Neural cell (in vitro differentiated cells): ENCODE results near the gene IQCM. TPM values are rescaled to one million over a fixed set of nuclear protein-coding genes. Genes with fewer than 3 reads are reported as not detected.

Source experiments
- H2AFZ ChIP-seq: fragments of 200-600, 300-800 bp; sonication (generic), shearing (Covaris generic); 2 replicates; pipeline ENCODE4 v1.6.0; 2014; ENCODE audit warnings: low read depth, mild to moderate bottlenecking, antibody characterized with exemption, low read length, moderate library complexity
- H3F3A ChIP-seq: fragments of 200-600 bp; shearing (Covaris generic); 2 replicates; pipeline ENCODE4 v1.6.1; 2016; ENCODE audit warnings: mild to moderate bottlenecking, moderate library complexity, mixed read lengths, antibody characterized with exemption, low read length; ENCODE audit not compliant: insufficient read depth, poor library complexity, severe bottlenecking
- H3K27ac ChIP-seq: fragments of 200-600, 300-800 bp; sonication (generic), shearing (Covaris generic); 2 replicates; pipeline ENCODE4 v1.5.1; 2014; ENCODE audit warnings: mild to moderate bottlenecking, low read length, moderate library complexity
- H3K27me3 ChIP-seq: fragments of 300-800, 200-600 bp; sonication (generic), shearing (Covaris generic); 2 replicates; pipeline ENCODE4 v1.6.0; 2014; ENCODE audit warnings: mild to moderate bottlenecking, low read depth, low read length, moderate library complexity; ENCODE audit not compliant: insufficient read depth
- H3K36me3 ChIP-seq: fragments of 300-800, 200-600 bp; sonication (generic), shearing (Covaris generic); 2 replicates; pipeline ENCODE4 v1.5.1; 2014; ENCODE audit warnings: mild to moderate bottlenecking, antibody characterized with exemption, low read length, moderate library complexity; ENCODE audit not compliant: insufficient read depth
- H3K4me2 ChIP-seq: fragments of 300-800, 200-600 bp; sonication (generic), shearing (Covaris generic); 2 replicates; pipeline ENCODE4 v1.6.0; 2014; ENCODE audit warnings: mild to moderate bottlenecking, low read length
- H3K4me3 ChIP-seq: fragments of 300-800, 200-600 bp; sonication (generic), shearing (Covaris generic); 2 replicates; pipeline ENCODE4 v1.5.1; 2014; ENCODE audit warnings: mild to moderate bottlenecking, low read length, moderate library complexity
- H3K79me2 ChIP-seq: fragments of 200-600 bp; shearing (Covaris generic); replicated peaks from 2 replicates; pipeline ENCODE4 v1.6.0; 2014; ENCODE audit warnings: mild to moderate bottlenecking, low read length, moderate library complexity; ENCODE audit not compliant: insufficient read depth
- H3K9ac ChIP-seq: fragments of 300-800, 200-600 bp; sonication (generic), shearing (Covaris generic); 2 replicates; pipeline ENCODE4 v1.6.1; 2016; ENCODE audit warnings: mild to moderate bottlenecking, low read length, mixed read lengths
- H3K9me2 ChIP-seq: fragments of 200-600 bp; shearing (Covaris generic); 2 replicates; pipeline ENCODE4 v1.6.1; 2016; ENCODE audit warnings: mild to moderate bottlenecking, low read length, mixed read lengths; ENCODE audit not compliant: insufficient read depth
- H3K9me3 ChIP-seq: fragments of 200-600, 300-800 bp; sonication (generic), shearing (Covaris generic); 2 replicates; pipeline ENCODE4 v1.6.1; 2016; ENCODE audit warnings: mild to moderate bottlenecking, mixed run types, low read length, moderate library complexity, mixed read lengths
- H4K20me1 ChIP-seq: fragments of 200-600 bp; shearing (Covaris generic); 2 replicates; pipeline ENCODE4 v1.6.1; 2016; ENCODE audit warnings: mild to moderate bottlenecking, mixed run types; ENCODE audit not compliant: insufficient read depth
- EP300 ChIP-seq: fragments of 450-650 bp; conservative IDR thresholded peaks from 2 replicates; pipeline ENCODE4 v1.6.1; 2014; ENCODE audit warnings: antibody characterized with exemption, mild to moderate bottlenecking, moderate library complexity; ENCODE audit not compliant: poor library complexity, severe bottlenecking
- EZH2 ChIP-seq: fragments of 200-600, 300-800 bp; shearing (Covaris generic), sonication (generic); IDR thresholded peaks from 2 replicates; pipeline ENCODE4 v1.6.1; 2014; ENCODE audit warnings: antibody characterized with exemption, low read length, borderline replicate concordance, mild to moderate bottlenecking; ENCODE audit not compliant: insufficient read depth, poor library complexity, severe bottlenecking
- MXI1 ChIP-seq: fragments of 450-650 bp; conservative IDR thresholded peaks from 2 replicates; pipeline ENCODE4 v1.6.1; 2014; ENCODE audit warnings: antibody characterized with exemption, mild to moderate bottlenecking; ENCODE audit not compliant: poor library complexity, severe bottlenecking
- POLR2AphosphoS5 ChIP-seq: IDR thresholded peaks from 2 replicates; pipeline ENCODE4 v1.6.1; 2012
- RAD21 ChIP-seq: fragments of 450-650 bp; conservative IDR thresholded peaks from 2 replicates; pipeline ENCODE4 v1.6.1; 2014; ENCODE audit warnings: antibody characterized with exemption, mild to moderate bottlenecking, moderate library complexity
- SMC3 ChIP-seq: fragments of 450-650 bp; conservative IDR thresholded peaks from 2 replicates; pipeline ENCODE4 v1.6.1; 2014; ENCODE audit warnings: antibody characterized with exemption, mild to moderate bottlenecking, moderate library complexity; ENCODE audit not compliant: poor library complexity
- TAF1 ChIP-seq: IDR thresholded peaks from 2 replicates; pipeline ENCODE4 v1.6.1; 2012; ENCODE audit warnings: low read depth
- polyA plus RNA-seq: library from polyadenylated mRNA; depleted of rRNA; stranded (reverse); fragments of >200 nt; gene quantifications from 2 replicates; pipeline ENCODE4 v1.2.3, GENCODE V29; 2014
- TF ChIP-seq, protein P1 (sequence below): IDR thresholded peaks from 2 replicates; pipeline ENCODE4 v1.6.1; 2012; ENCODE audit warnings: borderline replicate concordance
- TF ChIP-seq, protein P2 (sequence below): fragments of 450-650 bp; IDR thresholded peaks from 2 replicates; pipeline ENCODE4 v1.5.1; 2014; ENCODE audit warnings: antibody characterized with exemption, mild to moderate bottlenecking, moderate library complexity; ENCODE audit not compliant: poor library complexity, severe bottlenecking

Gene IQCM
- polyA plus RNA-seq, 1 donor from 2014 or later, result not detected

GRCh38 chr4:149499726-149500125 lies 315.9 kb downstream of the IQCM start:
- no peak overlapping the region for H2AFZ ChIP-seq
- H3K36me3 ChIP-seq, result no peaks in the 10 kb centered on the region
- H3K9me3 ChIP-seq, result no peaks in the 10 kb centered on the region
- H3K4me2 ChIP-seq, result no peak overlapping the region
- no peak overlapping the region for H3K27ac ChIP-seq
- TF ChIP-seq EZH2 (no peak), MXI1 (no peak), POLR2AphosphoS5 (no peak), SMC3 (no peak), TAF1 (no peak), RAD21 (no peak), EP300 (no peak)
- TF ChIP-seq, protein P1, sequence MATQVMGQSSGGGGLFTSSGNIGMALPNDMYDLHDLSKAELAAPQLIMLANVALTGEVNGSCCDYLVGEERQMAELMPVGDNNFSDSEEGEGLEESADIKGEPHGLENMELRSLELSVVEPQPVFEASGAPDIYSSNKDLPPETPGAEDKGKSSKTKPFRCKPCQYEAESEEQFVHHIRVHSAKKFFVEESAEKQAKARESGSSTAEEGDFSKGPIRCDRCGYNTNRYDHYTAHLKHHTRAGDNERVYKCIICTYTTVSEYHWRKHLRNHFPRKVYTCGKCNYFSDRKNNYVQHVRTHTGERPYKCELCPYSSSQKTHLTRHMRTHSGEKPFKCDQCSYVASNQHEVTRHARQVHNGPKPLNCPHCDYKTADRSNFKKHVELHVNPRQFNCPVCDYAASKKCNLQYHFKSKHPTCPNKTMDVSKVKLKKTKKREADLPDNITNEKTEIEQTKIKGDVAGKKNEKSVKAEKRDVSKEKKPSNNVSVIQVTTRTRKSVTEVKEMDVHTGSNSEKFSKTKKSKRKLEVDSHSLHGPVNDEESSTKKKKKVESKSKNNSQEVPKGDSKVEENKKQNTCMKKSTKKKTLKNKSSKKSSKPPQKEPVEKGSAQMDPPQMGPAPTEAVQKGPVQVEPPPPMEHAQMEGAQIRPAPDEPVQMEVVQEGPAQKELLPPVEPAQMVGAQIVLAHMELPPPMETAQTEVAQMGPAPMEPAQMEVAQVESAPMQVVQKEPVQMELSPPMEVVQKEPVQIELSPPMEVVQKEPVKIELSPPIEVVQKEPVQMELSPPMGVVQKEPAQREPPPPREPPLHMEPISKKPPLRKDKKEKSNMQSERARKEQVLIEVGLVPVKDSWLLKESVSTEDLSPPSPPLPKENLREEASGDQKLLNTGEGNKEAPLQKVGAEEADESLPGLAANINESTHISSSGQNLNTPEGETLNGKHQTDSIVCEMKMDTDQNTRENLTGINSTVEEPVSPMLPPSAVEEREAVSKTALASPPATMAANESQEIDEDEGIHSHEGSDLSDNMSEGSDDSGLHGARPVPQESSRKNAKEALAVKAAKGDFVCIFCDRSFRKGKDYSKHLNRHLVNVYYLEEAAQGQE, result no peak
- TF ChIP-seq, protein P2, sequence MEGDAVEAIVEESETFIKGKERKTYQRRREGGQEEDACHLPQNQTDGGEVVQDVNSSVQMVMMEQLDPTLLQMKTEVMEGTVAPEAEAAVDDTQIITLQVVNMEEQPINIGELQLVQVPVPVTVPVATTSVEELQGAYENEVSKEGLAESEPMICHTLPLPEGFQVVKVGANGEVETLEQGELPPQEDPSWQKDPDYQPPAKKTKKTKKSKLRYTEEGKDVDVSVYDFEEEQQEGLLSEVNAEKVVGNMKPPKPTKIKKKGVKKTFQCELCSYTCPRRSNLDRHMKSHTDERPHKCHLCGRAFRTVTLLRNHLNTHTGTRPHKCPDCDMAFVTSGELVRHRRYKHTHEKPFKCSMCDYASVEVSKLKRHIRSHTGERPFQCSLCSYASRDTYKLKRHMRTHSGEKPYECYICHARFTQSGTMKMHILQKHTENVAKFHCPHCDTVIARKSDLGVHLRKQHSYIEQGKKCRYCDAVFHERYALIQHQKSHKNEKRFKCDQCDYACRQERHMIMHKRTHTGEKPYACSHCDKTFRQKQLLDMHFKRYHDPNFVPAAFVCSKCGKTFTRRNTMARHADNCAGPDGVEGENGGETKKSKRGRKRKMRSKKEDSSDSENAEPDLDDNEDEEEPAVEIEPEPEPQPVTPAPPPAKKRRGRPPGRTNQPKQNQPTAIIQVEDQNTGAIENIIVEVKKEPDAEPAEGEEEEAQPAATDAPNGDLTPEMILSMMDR, result no peak
- H3F3A ChIP-seq, result no peaks in the 10 kb centered on the region
- H3K9ac ChIP-seq, result no peak overlapping the region
- H3K9me2 ChIP-seq, result no peaks in the 10 kb centered on the region
- no peaks in the 10 kb centered on the region for H3K79me2 ChIP-seq
- H4K20me1 ChIP-seq, result no peaks in the 10 kb centered on the region
- H3K27me3 ChIP-seq, result no peaks in the 10 kb centered on the region
- no peak overlapping the region for H3K4me3 ChIP-seq

GRCh38 chr4:149498246-149498645 lies 317.4 kb downstream of the IQCM start:
- no peaks in the 10 kb centered on the region for H3K9me3 ChIP-seq
- TF ChIP-seq EP300, result no peak
- H3K27ac ChIP-seq, result no peak overlapping the region
- H3F3A ChIP-seq, result no peaks in the 10 kb centered on the region
- H3K79me2 ChIP-seq, result no peaks in the 10 kb centered on the region
- H3K4me2 ChIP-seq, result no peak overlapping the region
- H3K9ac ChIP-seq, result no peak overlapping the region
- no peak overlapping the region for H3K4me3 ChIP-seq
- no peaks in the 10 kb centered on the region for H3K27me3 ChIP-seq
- no peaks in the 10 kb centered on the region for H3K36me3 ChIP-seq
- H3K9me2 ChIP-seq, result no peaks in the 10 kb centered on the region
- H4K20me1 ChIP-seq, result no peaks in the 10 kb centered on the region
- H2AFZ ChIP-seq, result no peak overlapping the region

DNA sequence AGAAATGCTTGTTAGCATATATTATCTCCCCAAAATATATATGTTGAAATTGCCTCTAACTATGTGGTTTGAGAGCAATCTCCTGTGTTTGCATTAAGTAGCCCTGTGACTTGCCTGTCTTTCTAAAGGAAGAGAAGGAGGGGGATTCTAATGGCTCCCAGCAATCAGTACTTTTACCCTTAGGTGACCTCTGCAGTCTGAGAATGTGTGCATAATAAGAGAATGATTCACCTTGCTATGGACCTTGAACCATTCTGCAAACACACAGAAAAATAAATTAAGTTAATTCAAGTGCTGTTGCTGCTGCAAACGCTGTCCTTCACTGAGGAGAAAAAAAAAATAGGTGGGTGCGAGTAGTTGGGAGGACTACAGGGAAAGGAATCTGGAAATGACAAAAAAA lies 322.2 kb downstream of the IQCM start:
- Histone ChIP-seq H3K27me3 (peaks cover 3% of the 10 kb centered on the region), H3K4me3 (no peak overlapping the region), H2AFZ (no peak overlapping the region), H3K36me3 (no peaks in the 10 kb centered on the region), H3K79me2 (no peaks in the 10 kb centered on the region), H3K9me3 (no peaks in the 10 kb centered on the region), H4K20me1 (no peaks in the 10 kb centered on the region), H3K9ac (no peak overlapping the region), H3K27ac (no peak overlapping the region), H3K9me2 (no peaks in the 10 kb centered on the region), H3F3A (no peaks in the 10 kb centered on the region), H3K4me2 (no peak overlapping the region)
- TF ChIP-seq SMC3, result no peak
- TF ChIP-seq, protein P1, result no peak
- TF ChIP-seq, protein P2, result no peak
- no peak for TF ChIP-seq EZH2
- TF ChIP-seq EP300, result no peak
- no peak for TF ChIP-seq MXI1
- no peak for TF ChIP-seq RAD21
- no peak for TF ChIP-seq POLR2AphosphoS5
- TF ChIP-seq TAF1, result no peak
